ENCODE measurements around the gene GCHFR. TPM values are rescaled to one million over a fixed set of nuclear protein-coding genes. Genes with fewer than 3 reads are reported as not detected.

The GCHFR gene
- total RNA-seq, 2 experiments from 2014 or later, result 13.5 to 14.8 TPM

DNA sequence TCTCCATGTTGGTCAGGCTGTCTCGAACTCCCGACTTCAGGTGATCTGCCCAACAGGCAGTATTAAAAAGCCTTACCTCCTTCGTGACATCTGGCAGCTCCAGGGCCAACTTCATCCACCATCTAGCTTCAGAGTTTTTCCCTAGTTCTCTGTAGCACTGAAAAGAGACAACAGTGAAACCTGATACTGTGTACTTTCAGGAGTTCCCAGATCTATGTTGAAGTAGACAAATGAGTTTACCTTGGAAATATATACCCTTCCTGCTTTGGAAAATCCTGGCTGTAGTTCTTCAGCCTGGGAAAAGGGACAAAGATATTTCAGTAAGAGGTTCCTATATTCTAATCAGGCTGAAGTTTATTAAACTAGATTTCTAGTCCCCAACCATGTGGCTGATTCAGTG, 26.8 kb upstream of the GCHFR start:
- no peak overlapping the region for H3K27ac ChIP-seq (ENCODE audit: low read depth in 1 of 2, low read length in 2 of 2)
- ATAC-seq (ENCODE audit: poor library complexity) (no peak), DNase-seq (no peak)
- Mint-ChIP-seq H3K27ac (no peak overlapping the region), H3K27me3 (no peaks in the 10 kb centered on the region), H3K4me1 (ENCODE audit: low read depth) (no peaks in the 10 kb centered on the region), H3K9me3 (no peaks in the 10 kb centered on the region), H3K36me3 (ENCODE audit: low read depth) (peaks cover 76% of the 10 kb centered on the region), H3K4me3 (no peak overlapping the region)
- no peaks in the 10 kb centered on the region for H3K4me1 ChIP-seq (ENCODE audit: insufficient read depth, low read length)
- H3K9me3 ChIP-seq (ENCODE audit: control insufficient read depth in 1 of 2, insufficient read depth in 1 of 2, low read length in 2 of 2), result no peaks in the 10 kb centered on the region
- CTCF ChIA-PET, result interaction anchor here (1.4 kb wide), 1 partner anchor 46 kb away, joined by 3 read pairs; no protein-coding TSS in a partner anchor
- POLR2A ChIA-PET, result no interaction called here
- intact Hi-C loops (cut with DNase I, micrococcal nuclease), result no loop called here
- H3K36me3 ChIP-seq (ENCODE audit: insufficient read depth, low read length), result peaks cover 65% of the 10 kb centered on the region
- TF ChIP-seq, protein P1, sequence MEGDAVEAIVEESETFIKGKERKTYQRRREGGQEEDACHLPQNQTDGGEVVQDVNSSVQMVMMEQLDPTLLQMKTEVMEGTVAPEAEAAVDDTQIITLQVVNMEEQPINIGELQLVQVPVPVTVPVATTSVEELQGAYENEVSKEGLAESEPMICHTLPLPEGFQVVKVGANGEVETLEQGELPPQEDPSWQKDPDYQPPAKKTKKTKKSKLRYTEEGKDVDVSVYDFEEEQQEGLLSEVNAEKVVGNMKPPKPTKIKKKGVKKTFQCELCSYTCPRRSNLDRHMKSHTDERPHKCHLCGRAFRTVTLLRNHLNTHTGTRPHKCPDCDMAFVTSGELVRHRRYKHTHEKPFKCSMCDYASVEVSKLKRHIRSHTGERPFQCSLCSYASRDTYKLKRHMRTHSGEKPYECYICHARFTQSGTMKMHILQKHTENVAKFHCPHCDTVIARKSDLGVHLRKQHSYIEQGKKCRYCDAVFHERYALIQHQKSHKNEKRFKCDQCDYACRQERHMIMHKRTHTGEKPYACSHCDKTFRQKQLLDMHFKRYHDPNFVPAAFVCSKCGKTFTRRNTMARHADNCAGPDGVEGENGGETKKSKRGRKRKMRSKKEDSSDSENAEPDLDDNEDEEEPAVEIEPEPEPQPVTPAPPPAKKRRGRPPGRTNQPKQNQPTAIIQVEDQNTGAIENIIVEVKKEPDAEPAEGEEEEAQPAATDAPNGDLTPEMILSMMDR (IDR thresholded peaks at IDR 0.05), result no peak
- no peak overlapping the region for H3K4me3 ChIP-seq (ENCODE audit: low read length)
- H3K27me3 ChIP-seq (ENCODE audit: control insufficient read depth in 1 of 2, insufficient read depth in 2 of 2, low read length in 2 of 2), result no peaks in the 10 kb centered on the region

DNA sequence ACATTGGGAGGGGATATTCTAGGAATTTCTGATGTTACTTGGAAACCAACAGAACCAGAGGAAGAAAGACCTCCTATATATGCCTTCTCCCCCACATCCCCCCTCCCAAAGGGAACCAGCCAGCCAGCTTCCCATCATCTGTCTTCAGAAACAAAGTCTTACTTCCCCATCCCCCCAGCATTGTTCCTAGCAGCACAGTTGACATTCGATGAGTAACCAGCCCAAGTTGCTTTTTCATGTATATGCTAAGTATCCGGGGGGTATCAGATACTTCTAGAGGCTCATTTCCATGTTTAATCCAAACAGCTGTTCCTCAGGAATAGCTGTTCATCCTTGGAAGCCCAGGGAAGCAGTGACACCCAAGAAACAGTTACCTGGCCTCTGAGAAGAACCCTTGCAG, 24.8 kb upstream of the GCHFR start:
- H3K27ac Mint-ChIP-seq, result no peak overlapping the region
- H3K4me1 Mint-ChIP-seq (ENCODE audit: low read depth), result peaks cover 6% of the 10 kb centered on the region
- Histone ChIP-seq H3K27me3 (ENCODE audit: control insufficient read depth in 1 of 2, insufficient read depth in 2 of 2, low read length in 2 of 2) (no peaks in the 10 kb centered on the region), H3K36me3 (ENCODE audit: insufficient read depth, low read length) (peaks cover 73% of the 10 kb centered on the region), H3K9me3 (ENCODE audit: control insufficient read depth in 1 of 2, insufficient read depth in 1 of 2, low read length in 2 of 2) (no peaks in the 10 kb centered on the region), H3K27ac (ENCODE audit: low read depth in 1 of 2, low read length in 2 of 2) (no peak overlapping the region), H3K4me1 (ENCODE audit: insufficient read depth, low read length) (peaks cover 12% of the 10 kb centered on the region), H3K4me3 (ENCODE audit: low read length) (no peak overlapping the region)
- no peaks in the 10 kb centered on the region for H3K9me3 Mint-ChIP-seq
- H3K4me3 Mint-ChIP-seq, result no peak overlapping the region
- intact Hi-C loops (cut with DNase I, micrococcal nuclease), result no loop called here
- H3K27me3 Mint-ChIP-seq, result no peaks in the 10 kb centered on the region
- ATAC-seq (ENCODE audit: poor library complexity) (no peak), DNase-seq (no peak)
- ChIA-PET POLR2A (interaction anchor here (0.7 to 0.8 kb wide), 2 partner anchors 19 to 492 kb away, joined by 3 read pairs; partner anchors contain the start of gene CHP1), CTCF (no interaction called here)
- TF ChIP-seq, protein P1 (IDR thresholded peaks at IDR 0.05), result no peak
- H3K36me3 Mint-ChIP-seq (ENCODE audit: low read depth), result peaks cover 86% of the 10 kb centered on the region

DNA sequence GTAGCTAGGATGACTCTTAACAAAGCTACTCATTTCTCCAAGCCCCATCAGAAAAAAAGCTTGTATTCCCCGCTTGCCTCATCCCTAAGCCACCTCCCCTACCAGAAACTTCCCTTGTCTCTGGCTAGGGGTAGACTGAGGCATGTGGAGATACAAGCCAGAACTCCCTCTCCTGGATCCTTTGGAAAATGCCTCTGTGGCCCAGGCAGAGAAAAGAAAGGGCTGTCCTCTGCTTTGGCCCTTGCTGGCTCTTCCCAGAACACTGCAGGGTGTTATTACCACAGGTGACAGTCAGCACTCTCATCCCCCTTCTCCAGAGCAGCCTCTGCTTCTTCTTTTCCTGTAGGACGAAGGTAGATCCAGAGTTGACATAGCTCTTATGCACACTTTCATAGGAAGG, 24.0 kb upstream of the GCHFR start:
- Mint-ChIP-seq H3K27me3 (no peaks in the 10 kb centered on the region), H3K36me3 (ENCODE audit: low read depth) (peaks cover 88% of the 10 kb centered on the region), H3K9me3 (no peaks in the 10 kb centered on the region), H3K4me3 (no peak overlapping the region), H3K4me1 (ENCODE audit: low read depth) (peaks cover 10% of the 10 kb centered on the region), H3K27ac (no peak overlapping the region)
- H3K4me1 ChIP-seq (ENCODE audit: insufficient read depth, low read length), result peaks cover 20% of the 10 kb centered on the region
- ChIA-PET CTCF (no interaction called here), POLR2A (interaction anchor here (0.8 kb wide), 1 partner anchor 18 kb away, joined by 3 read pairs; no protein-coding TSS in a partner anchor)
- no peaks in the 10 kb centered on the region for H3K27me3 ChIP-seq (ENCODE audit: control insufficient read depth in 1 of 2, insufficient read depth in 2 of 2, low read length in 2 of 2)
- no peak for DNase-seq
- no peak overlapping the region for H3K27ac ChIP-seq (ENCODE audit: low read depth in 1 of 2, low read length in 2 of 2)
- intact Hi-C loops (cut with DNase I, micrococcal nuclease), result no loop called here
- H3K36me3 ChIP-seq (ENCODE audit: insufficient read depth, low read length), result peaks cover 75% of the 10 kb centered on the region
- TF ChIP-seq, protein P1 (IDR thresholded peaks at IDR 0.05), result no peak
- no peaks in the 10 kb centered on the region for H3K9me3 ChIP-seq (ENCODE audit: control insufficient read depth in 1 of 2, insufficient read depth in 1 of 2, low read length in 2 of 2)
- no peak for ATAC-seq (ENCODE audit: poor library complexity)
- no peak overlapping the region for H3K4me3 ChIP-seq (ENCODE audit: low read length)

Data from CD4-positive, alpha-beta T cell (primary cell).